Adrenal gland (tissue), 12 donors: Measurements from ENCODE around the gene TXNDC17. TPM values are rescaled to one million over a fixed set of nuclear protein-coding genes. Genes with fewer than 3 reads are reported as not detected.
"Not testable (repeated sequence)": the region's sequence is repeated elsewhere in the genome, so short reads cannot be mapped to it uniquely, and the experiment has no call there.

ENCODE experiments used
- DNase-seq, 7 donors: peaks; one replicate each; pipeline ENCODE4 v3.0.0-alpha.2; 2019 to 2020
- H3K27ac ChIP-seq, 5 donors: fragments of 200-600 bp; sonication (generic) in 4 of 5; 1 replicate in 3 of 5; 2 replicates in 2 of 5; pipeline versions ENCODE4 v1.5.1 to v1.8.0; 2016 to 2020; ENCODE audit warnings: mild to moderate bottlenecking in 1 of 5
- H3K27me3 ChIP-seq: fragments of 200-600 bp; 2 replicates; pipeline ENCODE4 v1.8.0; 2021
- H3K36me3 ChIP-seq, 2 donors: fragments of 200-600 bp; replicated peaks in 1 of 2; 1 replicate in 1 of 2; 2 replicates in 1 of 2; pipeline versions ENCODE4 v1.5.1 to v1.8.0; 2018 to 2022
- H3K4me1 ChIP-seq, 2 donors: fragments of 200-600 bp; replicated peaks in 1 of 2; 1 replicate in 1 of 2; 2 replicates in 1 of 2; pipeline versions ENCODE4 v1.5.1 to v1.8.0; 2018 to 2021
- H3K4me3 ChIP-seq, 4 donors: fragments of 200-600 bp; sonication (generic) in 3 of 4; one replicate each; pipeline ENCODE4 v1.5.1; 2016 to 2018
- H3K9me3 ChIP-seq, 3 donors: fragments of 200-600 bp; sonication (generic) in 1 of 3; replicated peaks in 1 of 3; 1 replicate in 2 of 3; 2 replicates in 1 of 3; pipeline versions ENCODE4 v1.5.1 to v1.8.0; 2016 to 2021
- CTCF ChIP-seq, 6 experiments: fragments of 450-650 bp in 4 of 6; fragments of 200-600 bp in 2 of 6; sonication (generic) in 1 of 6; IDR thresholded peaks; 1 replicate in 5 of 6; 2 replicates in 1 of 6; pipeline versions ENCODE4 v1.5.1 to v1.8.0; 2016 to 2021; ENCODE audit warnings: antibody characterized with exemption in 6 of 6, mild to moderate bottlenecking in 2 of 6, moderate library complexity in 1 of 6
- POLR2A ChIP-seq, 2 donors: fragments of 450-650 bp; IDR thresholded peaks; one replicate each; pipeline ENCODE4 v1.6.1; 2017; ENCODE audit warnings: antibody characterized with exemption in 2 of 2, mild to moderate bottlenecking in 2 of 2, moderate library complexity in 1 of 2
- WGBS, 4 donors: extraction: QIAGEN DNeasy Blood & Tissue Kit in 2 of 4; methylation state at CpG; one replicate each; pipeline versions ENCODE4 v1.1.5 to v1.1.7; 2013 to 2017; 5-methylcytosine and 5-hydroxymethylcytosine counted together
- intact Hi-C, 2 donors: fragments of 100-400 bp; cut with DNase I; formaldehyde crosslinking; loops; one replicate each; pipeline versions ENCODE4 v1.14.1 to v1.15.0; 2022 to 2023
- polyA plus RNA-seq, 3 donors: library from polyadenylated mRNA; stranded (reverse); fragments of 200-250 nt in 2 of 3; fragments of 350-450 nt in 1 of 3; fragmentation: Illumina TruSeq in 1 of 3; extraction: RNeasy Lipid Tissue Mini Kit (QIAGEN cat#74804) in 1 of 3; gene quantifications; one replicate each; pipeline ENCODE4 v1.2.3, GENCODE V29; 2013 to 2014
- total RNA-seq, 9 donors: library from RNA; depleted of rRNA in 4 of 9; stranded (reverse); fragments of >200 nt in 4 of 9; fragments of 120-200 nt in 1 of 9; fragmentation: NEBNext Ultra II Directional in 1 of 9; extraction: Animal tissue kit (Norgen Biotek cat#: 25700) in 1 of 9; gene quantifications; one replicate each; pipeline versions ENCODE4 v1.1.0 to v1.2.4, GENCODE V29; 2013 to 2023
- donor health status: healthy with polysubstance abuse.
- donor health status: Bipolar disorder and iron deficiency.
- donor health status: DM: yes; HTN: yes; CAD: no.
- donor health status: DM: no; HTN: no; CAD: no.
- donor health status: DM: no; HTN: no; CAD: no.
- donor health status: DM: yes; HTN: yes; CAD: no.

TXNDC17 gene
- total and polyA plus RNA-seq, 12 donors, result 64.6 to 224 (median 132) TPM

GRCh38 chr17:6657633-6658287 lies 16.9 kb downstream of the TXNDC17 start:
- TF ChIP-seq CTCF (IDR thresholded peaks at IDR 0.05), result no peak
- TF ChIP-seq POLR2A (IDR thresholded peaks at IDR 0.05), result no peak
- 75 to 82% (median 80%) methylated on average over 18 of the region's 18 CpGs for WGBS, 4 donors
- intact Hi-C loops, result no loop called here
- Histone ChIP-seq H3K9me3 (no peaks in the 10 kb centered on the region), H3K27me3 (no peaks in the 10 kb centered on the region), H3K4me3 (no peak overlapping the region), H3K27ac (no peak overlapping the region), H3K36me3 (no peaks in the 10 kb centered on the region), H3K4me1 (peaks cover 0 to 7% of the 10 kb centered on the region in 2 donors)
- DNase-seq, result no peak

- H3K27me3 ChIP-seq, intact Hi-C loops: not testable (repeated sequence)
- 84 to 95% (median 92%) methylated on average over 2 to 5 of the region's 5 CpGs for WGBS, 4 donors
These were observed 17.6 kb downstream of the TXNDC17 start for GRCh38 chr17:6658411-6658810.

GRCh38 chr17:6660101-6660500 lies 19.2 kb downstream of the TXNDC17 start:
- Histone ChIP-seq H3K27me3 (no peaks in the 10 kb centered on the region), H3K27ac (no peak overlapping the region), H3K4me3 (no peak overlapping the region), H3K4me1 (no peaks in the 10 kb centered on the region), H3K9me3 (no peaks in the 10 kb centered on the region), H3K36me3 (no peaks in the 10 kb centered on the region)
- DNase-seq, result no peak
- TF ChIP-seq CTCF (IDR thresholded peaks at IDR 0.05) (no peak), POLR2A (IDR thresholded peaks at IDR 0.05) (no peak)
- 62 to 74% (median 69%) methylated on average over 4 to 9 of the region's 9 CpGs for WGBS, 4 donors
- intact Hi-C loops, result loop anchor here (10.0 kb wide), 3 partner anchors 115 to 345 kb away; partner anchors contain the start of gene FBXO39 (in 1 of the 2)

More at GRCh38 chr17:6658411-6658810, 17.6 kb downstream of the TXNDC17 start:
- DNase-seq, H3K27ac ChIP-seq, H3K4me1 ChIP-seq, H3K4me3 ChIP-seq, H3K9me3 ChIP-seq, H3K36me3 ChIP-seq: not testable (repeated sequence)

DNA sequence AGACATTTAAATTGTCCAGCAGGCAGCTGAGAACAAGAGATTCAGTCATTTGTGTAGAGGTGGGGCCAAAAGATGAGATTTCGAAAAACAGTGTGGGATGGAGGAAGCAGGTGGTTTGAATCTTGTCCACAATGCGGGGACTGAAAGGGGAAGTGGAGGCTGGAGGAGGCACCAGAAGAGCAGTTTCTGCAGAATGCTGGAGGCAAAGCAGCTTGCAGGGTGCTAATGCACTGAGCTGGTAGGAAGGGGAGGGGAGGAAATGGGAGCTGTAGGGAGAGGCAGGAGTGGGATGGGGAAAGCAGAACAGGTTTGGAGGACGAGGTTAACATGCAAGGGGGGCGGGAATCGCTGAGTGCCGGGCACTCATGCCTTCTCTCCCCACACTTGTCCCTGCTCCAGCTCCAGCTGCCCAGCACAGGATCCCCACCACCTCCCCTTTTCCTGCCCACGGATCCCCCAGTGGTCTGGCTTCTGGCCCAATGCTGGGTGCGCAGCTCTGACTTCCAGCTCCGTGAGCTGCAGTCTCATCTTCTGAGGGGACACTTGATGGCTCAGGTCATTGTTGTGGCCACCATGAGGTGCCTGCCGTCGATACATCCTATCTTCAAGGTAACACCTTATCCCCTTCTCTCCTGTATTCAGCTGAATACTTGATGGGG lies 20.1 kb downstream of the TXNDC17 start:
- no peaks in the 10 kb centered on the region for H3K4me1 ChIP-seq
- 41 to 51% (median 43%) methylated on average over 10 to 11 of the region's 11 CpGs for WGBS, 4 donors
- H3K27me3 ChIP-seq, result no peaks in the 10 kb centered on the region
- H3K4me3 ChIP-seq, result no peak overlapping the region
- H3K36me3 ChIP-seq, result no peaks in the 10 kb centered on the region
- H3K9me3 ChIP-seq, result no peaks in the 10 kb centered on the region
- no peak overlapping the region for H3K27ac ChIP-seq
- no peak for TF ChIP-seq POLR2A (IDR thresholded peaks at IDR 0.05)
- intact Hi-C loops, result loop anchor here (10.0 kb wide), 3 partner anchors 114 to 344 kb away; partner anchors contain the start of gene FBXO39 (in 1 of the 2)
- DNase-seq, result no peak

DNA sequence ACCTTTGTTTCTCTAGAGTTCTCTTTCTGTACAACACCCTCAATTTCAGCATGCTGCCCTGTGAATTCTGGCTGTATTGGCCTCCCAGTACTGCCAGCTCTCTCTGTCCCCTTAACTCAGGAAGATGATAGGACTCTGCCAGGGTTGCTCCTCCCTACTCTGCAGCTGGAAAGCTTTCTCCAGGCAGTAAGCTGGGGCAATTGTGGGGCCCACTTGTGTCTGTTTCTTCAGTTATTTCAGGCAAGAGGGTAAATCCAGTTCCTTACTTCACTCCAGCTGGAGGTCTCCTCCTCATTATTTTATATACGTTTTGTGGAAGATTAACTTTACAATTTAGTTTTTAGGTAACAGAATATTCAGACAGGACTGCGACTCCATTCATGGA lies 20.6 kb downstream of the TXNDC17 start:
- no peaks in the 10 kb centered on the region for H3K9me3 ChIP-seq
- no peak overlapping the region for H3K4me3 ChIP-seq
- no peak for DNase-seq
- intact Hi-C loops, result loop anchor here (10.0 kb wide), 3 partner anchors 113 to 343 kb away; partner anchors contain the start of gene FBXO39 (in 1 of the 2)
- H3K27me3 ChIP-seq, result no peaks in the 10 kb centered on the region
- WGBS, 4 donors, result 53 to 67% (median 65%) methylated on average over 2 of the region's 2 CpGs
- no peaks in the 10 kb centered on the region for H3K4me1 ChIP-seq
- no peaks in the 10 kb centered on the region for H3K36me3 ChIP-seq
- TF ChIP-seq CTCF (IDR thresholded peaks at IDR 0.05) (no peak), POLR2A (IDR thresholded peaks at IDR 0.05) (no peak)
- H3K27ac ChIP-seq, result no peak overlapping the region

DNA sequence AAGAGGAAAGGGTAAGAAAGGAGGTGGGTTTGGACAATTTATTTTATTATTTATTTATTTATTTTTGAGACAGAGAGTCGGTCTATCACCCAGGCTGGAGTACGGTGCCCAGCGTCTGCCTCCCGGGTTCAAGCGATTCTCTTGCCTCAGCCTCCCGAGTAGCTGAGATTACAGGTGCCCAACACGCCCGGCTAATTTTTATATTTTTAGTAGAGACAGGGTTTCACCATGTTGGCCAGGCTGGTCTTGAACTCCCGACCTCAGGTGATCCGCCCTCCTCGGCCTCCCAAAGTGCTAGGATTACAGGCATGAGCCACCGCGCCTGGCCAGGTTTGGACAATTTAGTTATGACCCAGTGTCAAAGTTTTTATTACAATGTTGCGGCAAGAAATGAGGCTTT lies 22.3 kb downstream of the TXNDC17 start:
- WGBS, 4 donors, result 75 to 88% (median 85%) methylated on average over 14 of the region's 14 CpGs

More for the DNA sequence above, 22.3 kb downstream of the TXNDC17 start:
- H3K4me1 ChIP-seq, H3K27me3 ChIP-seq, H3K4me3 ChIP-seq, DNase-seq, H3K36me3 ChIP-seq, H3K9me3 ChIP-seq, H3K27ac ChIP-seq: not testable (repeated sequence)
- intact Hi-C loops, result loop anchor here (10.0 kb wide), 3 partner anchors 112 to 342 kb away; partner anchors contain the start of gene FBXO39 (in 1 of the 2)
